AG04449 (cell line): ENCODE data around the gene FAHD1.

ENCODE experiments used
- CTCF ChIA-PET: fragments of 350-600 bp; formaldehyde crosslinking; extraction: SDS; loops from one replicate; lab custom pipeline; 2021; ENCODE audit warnings: antibody characterized with exemption; lab: Yijun Ruan, JAX
- POLR2A ChIA-PET: fragments of 400-600, 350-600 bp; formaldehyde crosslinking; extraction: SDS; loops from one replicate; lab custom pipeline; 2020; ENCODE audit warnings: antibody characterized with exemption, inconsistent platforms; lab: Yijun Ruan, JAX
- DNase-seq: peaks from one replicate; pipeline ENCODE4 v3.0.0-alpha.2; 2010; ENCODE audit warnings: low read depth, low spot score
- H3K4me3 ChIP-seq: 2 replicates; pipeline ENCODE4 v1.5.1; 2011; ENCODE audit warnings: low read depth, mild to moderate bottlenecking, control low read depth, low read length
- CTCF ChIP-seq: IDR thresholded peaks from one replicate; pipeline ENCODE4 v1.5.1; 2011; ENCODE audit warnings: mild to moderate bottlenecking, moderate library complexity, low read length, control low read depth, inconsistent platforms; ENCODE audit not compliant: insufficient read depth; ENCODE audit errors: missing control alignments

The FAHD1 gene

GRCh38 chr16:1788095-1788707 lies 38.8 kb upstream of the FAHD1 start:
- no peak for DNase-seq
- TF ChIP-seq CTCF: no peak
- ChIA-PET CTCF (no interaction called here), POLR2A (no interaction called here)
- no peak overlapping the region for H3K4me3 ChIP-seq

DNA sequence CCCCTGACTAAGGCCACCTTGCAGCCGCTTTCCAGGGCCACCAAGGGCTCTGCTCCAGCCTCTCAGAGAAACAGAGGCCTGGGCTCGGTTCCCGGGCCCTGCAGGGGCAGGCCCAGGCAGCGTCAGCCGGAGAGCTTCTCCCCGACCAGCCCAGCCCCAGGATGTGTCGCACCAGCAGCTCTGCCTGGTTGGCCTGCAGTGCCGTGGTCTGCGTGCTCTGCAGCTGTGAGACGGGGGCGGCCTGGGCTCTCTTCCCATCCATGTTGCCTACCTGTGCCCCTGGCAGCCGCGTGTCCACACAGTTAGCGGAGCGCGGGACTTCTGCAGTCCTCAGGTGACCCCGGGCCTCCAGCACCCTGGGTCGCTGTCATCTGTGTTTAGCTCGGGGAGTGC lies 38.3 kb upstream of the FAHD1 start:
- ChIA-PET CTCF (no interaction called here), POLR2A (no interaction called here)
- TF ChIP-seq CTCF: no peak
- DNase-seq: no peak
- no peak overlapping the region for H3K4me3 ChIP-seq

GRCh38 chr16:1789643-1790045 lies 37.4 kb upstream of the FAHD1 start:
- TF ChIP-seq CTCF: no peak
- POLR2A ChIA-PET: no interaction called here
- no peak overlapping the region for H3K4me3 ChIP-seq
- CTCF ChIA-PET: no interaction called here
- DNase-seq: no peak

- no peak for TF ChIP-seq CTCF
- no peak for DNase-seq
- ChIA-PET CTCF (no interaction called here), POLR2A (interaction anchor here (2.2 kb wide), 1 partner anchor 7 kb away, joined by 9 read pairs; the partner anchor contains the start of genes NUBP2 and SPSB3)
- no peak overlapping the region for H3K4me3 ChIP-seq
Measured at GRCh38 chr16:1790261-1790610, 36.8 kb upstream of the FAHD1 start.

- TF ChIP-seq CTCF: no peak
- ChIA-PET POLR2A (interaction anchor here (2.2 kb wide), 1 partner anchor 8 kb away, joined by 9 read pairs; the partner anchor contains the start of genes NUBP2 and SPSB3), CTCF (no interaction called here)
- H3K4me3 ChIP-seq: no peak overlapping the region
- no peak for DNase-seq
Measured at GRCh38 chr16:1790611-1791255, 36.3 kb upstream of the FAHD1 start.

- POLR2A ChIA-PET: interaction anchor here (2.2 kb wide), 1 partner anchor 9 kb away, joined by 9 read pairs; the partner anchor contains the start of genes NUBP2 and SPSB3
- no peak for DNase-seq
Measured at GRCh38 chr16:1791256-1791942, 35.6 kb upstream of the FAHD1 start.

More at GRCh38 chr16:1791256-1791942, 35.6 kb upstream of the FAHD1 start:
- H3K4me3 ChIP-seq: no peak overlapping the region
- CTCF ChIA-PET: no interaction called here
- TF ChIP-seq CTCF: no peak
